Measurements from ENCODE around the gene INSM1. TPM values are rescaled to one million over a fixed set of nuclear protein-coding genes. Genes with fewer than 3 reads are reported as not detected.

INSM1 gene
- total RNA-seq, 1 donor from 2014 or later: not detected

DNA sequence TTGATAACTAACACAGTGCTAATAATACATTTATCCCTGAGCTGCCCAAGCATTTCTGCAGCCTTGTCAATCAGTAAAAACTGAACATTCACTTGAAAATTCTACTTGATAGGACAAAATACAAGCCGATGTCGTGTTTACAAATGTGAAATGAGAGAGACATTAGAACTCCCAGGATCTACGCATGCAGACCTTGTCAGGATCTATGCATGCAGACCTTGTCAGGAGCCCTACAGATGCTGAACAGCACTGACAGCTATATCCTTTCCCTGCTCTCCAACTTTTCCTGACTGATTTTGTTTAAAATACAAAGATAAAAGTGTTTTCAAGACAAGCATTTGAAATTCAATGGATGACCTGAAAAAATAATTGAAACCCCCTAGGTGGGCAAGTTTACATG is 28.9 kb downstream of the INSM1 start:
- no peaks in the 10 kb centered on the region for H3K4me1 ChIP-seq
- intact Hi-C loops (cut with DNase I): no loop called here
- DNase-seq (ENCODE audit: extremely low spot score in 2 of 2): no peak
- no peak overlapping the region for H3K4me3 ChIP-seq
- no peak for TF ChIP-seq POLR2AphosphoS5 (IDR thresholded peaks at IDR 0.05; ENCODE audit: insufficient read depth in 1 of 2, low read depth in 1 of 2)
- no peak for TF ChIP-seq POLR2A (IDR thresholded peaks at IDR 0.05)
- TF ChIP-seq, protein P1, sequence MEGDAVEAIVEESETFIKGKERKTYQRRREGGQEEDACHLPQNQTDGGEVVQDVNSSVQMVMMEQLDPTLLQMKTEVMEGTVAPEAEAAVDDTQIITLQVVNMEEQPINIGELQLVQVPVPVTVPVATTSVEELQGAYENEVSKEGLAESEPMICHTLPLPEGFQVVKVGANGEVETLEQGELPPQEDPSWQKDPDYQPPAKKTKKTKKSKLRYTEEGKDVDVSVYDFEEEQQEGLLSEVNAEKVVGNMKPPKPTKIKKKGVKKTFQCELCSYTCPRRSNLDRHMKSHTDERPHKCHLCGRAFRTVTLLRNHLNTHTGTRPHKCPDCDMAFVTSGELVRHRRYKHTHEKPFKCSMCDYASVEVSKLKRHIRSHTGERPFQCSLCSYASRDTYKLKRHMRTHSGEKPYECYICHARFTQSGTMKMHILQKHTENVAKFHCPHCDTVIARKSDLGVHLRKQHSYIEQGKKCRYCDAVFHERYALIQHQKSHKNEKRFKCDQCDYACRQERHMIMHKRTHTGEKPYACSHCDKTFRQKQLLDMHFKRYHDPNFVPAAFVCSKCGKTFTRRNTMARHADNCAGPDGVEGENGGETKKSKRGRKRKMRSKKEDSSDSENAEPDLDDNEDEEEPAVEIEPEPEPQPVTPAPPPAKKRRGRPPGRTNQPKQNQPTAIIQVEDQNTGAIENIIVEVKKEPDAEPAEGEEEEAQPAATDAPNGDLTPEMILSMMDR (IDR thresholded peaks at IDR 0.05): no peak
- H3K36me3 ChIP-seq: no peaks in the 10 kb centered on the region
- no peaks in the 10 kb centered on the region for H3K27me3 ChIP-seq
- no peak overlapping the region for H3K27ac ChIP-seq
- H3K9me3 ChIP-seq: no peaks in the 10 kb centered on the region

GRCh38 chr20:20398123-20398522 is 30.2 kb downstream of the INSM1 start:
- Histone ChIP-seq H3K4me3 (no peak overlapping the region), H3K4me1 (no peaks in the 10 kb centered on the region), H3K9me3 (no peaks in the 10 kb centered on the region), H3K27me3 (no peaks in the 10 kb centered on the region), H3K36me3 (no peaks in the 10 kb centered on the region), H3K27ac (no peak overlapping the region)
- intact Hi-C loops (cut with DNase I): no loop called here
- TF ChIP-seq, protein P1 (IDR thresholded peaks at IDR 0.05): no peak
- TF ChIP-seq POLR2A (IDR thresholded peaks at IDR 0.05) (no peak), POLR2AphosphoS5 (IDR thresholded peaks at IDR 0.05; ENCODE audit: insufficient read depth in 1 of 2, low read depth in 1 of 2) (no peak)
- no peak for DNase-seq (ENCODE audit: extremely low spot score in 2 of 2)

- no peaks in the 10 kb centered on the region for H3K4me1 ChIP-seq
- H3K36me3 ChIP-seq: no peaks in the 10 kb centered on the region
Observed at GRCh38 chr20:20399531-20400500, 31.9 kb downstream of the INSM1 start.

GRCh38 chr20:20401991-20402390 is 34.1 kb downstream of the INSM1 start:
- Histone ChIP-seq H3K9me3 (no peaks in the 10 kb centered on the region), H3K27ac (no peak overlapping the region), H3K36me3 (no peaks in the 10 kb centered on the region), H3K4me3 (no peak overlapping the region), H3K4me1 (no peaks in the 10 kb centered on the region), H3K27me3 (no peaks in the 10 kb centered on the region)
- TF ChIP-seq POLR2A (IDR thresholded peaks at IDR 0.05) (no peak), POLR2AphosphoS5 (IDR thresholded peaks at IDR 0.05; ENCODE audit: insufficient read depth in 1 of 2, low read depth in 1 of 2) (no peak)
- TF ChIP-seq, protein P1 (IDR thresholded peaks at IDR 0.05): no peak
- no peak for DNase-seq (ENCODE audit: extremely low spot score in 2 of 2)
- intact Hi-C loops (cut with DNase I): no loop called here

More at GRCh38 chr20:20399531-20400500, 31.9 kb downstream of the INSM1 start:
- TF ChIP-seq POLR2AphosphoS5 (IDR thresholded peaks at IDR 0.05; ENCODE audit: insufficient read depth in 1 of 2, low read depth in 1 of 2) (no peak), POLR2A (IDR thresholded peaks at IDR 0.05) (no peak)
- TF ChIP-seq, protein P1 (IDR thresholded peaks at IDR 0.05): no peak
- DNase-seq (ENCODE audit: extremely low spot score in 2 of 2): no peak
- no peak overlapping the region for H3K4me3 ChIP-seq
- no peak overlapping the region for H3K27ac ChIP-seq
- intact Hi-C loops (cut with DNase I): no loop called here
- H3K27me3 ChIP-seq: no peaks in the 10 kb centered on the region
- H3K9me3 ChIP-seq: no peaks in the 10 kb centered on the region

DNA sequence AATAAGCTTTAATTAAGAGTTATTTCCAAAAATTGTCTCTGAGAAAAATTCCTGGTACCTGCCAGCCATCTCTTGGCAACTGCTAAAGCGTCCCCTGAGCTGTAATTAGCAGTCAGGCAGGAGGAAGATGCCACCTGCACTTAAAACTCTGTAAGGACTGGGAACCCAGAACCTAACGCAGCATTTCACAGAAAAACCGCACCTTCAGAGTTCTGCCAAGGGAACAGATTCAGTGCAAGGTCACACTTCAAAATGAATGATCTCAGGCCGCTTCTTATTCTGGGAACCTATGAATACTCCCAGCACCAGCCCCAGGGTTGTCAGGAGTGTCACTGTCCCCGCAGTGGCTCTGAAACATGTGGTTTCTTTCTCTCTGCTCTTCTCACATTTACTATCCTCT is 36.7 kb downstream of the INSM1 start:
- intact Hi-C loops (cut with DNase I): no loop called here
- no peak for DNase-seq (ENCODE audit: extremely low spot score in 2 of 2)
- Histone ChIP-seq H3K36me3 (no peaks in the 10 kb centered on the region), H3K4me1 (no peaks in the 10 kb centered on the region), H3K9me3 (no peaks in the 10 kb centered on the region), H3K27ac (no peak overlapping the region), H3K4me3 (no peak overlapping the region), H3K27me3 (no peaks in the 10 kb centered on the region)
- no peak for TF ChIP-seq POLR2AphosphoS5 (IDR thresholded peaks at IDR 0.05; ENCODE audit: insufficient read depth in 1 of 2, low read depth in 1 of 2)
- TF ChIP-seq, protein P1 (IDR thresholded peaks at IDR 0.05): no peak
- no peak for TF ChIP-seq POLR2A (IDR thresholded peaks at IDR 0.05)

Measured in vagina (tissue), 2 donors.